HepG2 (cell line): ENCODE data around the gene LSMEM2. TPM values are rescaled to one million over a fixed set of nuclear protein-coding genes. Genes with fewer than 3 reads are reported as not detected.
A peak's percentile ranks its signal among the peaks of the same experiment; 100 is the strongest.

ENCODE experiments used
- HNF4A ChIP-seq: sonication (generic); formaldehyde crosslinking; IDR thresholded peaks from 2 replicates; pipeline ENCODE4 v1.4.0; 2020; ENCODE audit warnings: missing genetic modification reagents
- JDP2 ChIP-seq: sonication (generic); formaldehyde crosslinking; IDR thresholded peaks from 2 replicates; pipeline ENCODE4 v1.8.1; 2022; ENCODE audit warnings: missing genetic modification reagents, borderline replicate concordance
- MAZ ChIP-seq, 2 experiments: sonication (generic) in 1 of 2; formaldehyde crosslinking in 1 of 2; IDR thresholded peaks; 2 replicates each; pipeline versions ENCODE4 v1.5.0 to v1.6.1; 2012 to 2020; ENCODE audit warnings: low read depth in 2 of 2, mild to moderate bottlenecking in 2 of 2, borderline replicate concordance in 1 of 2, improper control_type of control experiment in 1 of 2, low read length in 1 of 2, missing genetic modification reagents in 1 of 2, moderate library complexity in 1 of 2
- RBM39 ChIP-seq: fragments of 200-400 bp; formaldehyde crosslinking; IDR thresholded peaks from one replicate; pipeline ENCODE4 v1.6.1; 2018; ENCODE audit warnings: antibody characterized with exemption, mild to moderate bottlenecking, low read depth, low read length; ENCODE audit not compliant: poor library complexity, severe bottlenecking
- RCOR2 ChIP-seq: IDR thresholded peaks from 2 replicates; pipeline ENCODE4 v1.6.1; 2016; ENCODE audit warnings: missing biosample characterization, missing genetic modification reagents
- SRF ChIP-seq: IDR thresholded peaks from 2 replicates; pipeline ENCODE4 v1.6.1; 2011; ENCODE audit warnings: mild to moderate bottlenecking, low read depth, low read length, moderate library complexity
- SRSF1 ChIP-seq: fragments of 200-400 bp; formaldehyde crosslinking; optimal IDR thresholded peaks from 2 replicates; pipeline ENCODE3; 2017; ENCODE audit warnings: mild to moderate bottlenecking, low read depth, low read length, moderate library complexity
- ZNF274 ChIP-seq: sonication (generic); formaldehyde crosslinking; IDR thresholded peaks from 2 replicates; pipeline ENCODE4 v1.5.1; 2020; ENCODE audit warnings: mild to moderate bottlenecking, missing genetic modification reagents
- ZNF441 ChIP-seq: sonication (generic); formaldehyde crosslinking; IDR thresholded peaks from 2 replicates; pipeline ENCODE4 v1.7.0; 2021; ENCODE audit warnings: missing genetic modification reagents, borderline replicate concordance
- ZNF446 ChIP-seq: sonication (generic); formaldehyde crosslinking; IDR thresholded peaks from 2 replicates; pipeline ENCODE4 v1.5.0; 2020; ENCODE audit warnings: mild to moderate bottlenecking, missing genetic modification reagents
- ZNF749 ChIP-seq: sonication (generic); formaldehyde crosslinking; IDR thresholded peaks from 2 replicates; pipeline ENCODE4 v1.8.0; 2022; ENCODE audit warnings: mild to moderate bottlenecking, missing genetic modification reagents, moderate library complexity, borderline replicate concordance
- polyA plus RNA-seq, 8 experiments: library from polyadenylated mRNA; depleted of rRNA in 3 of 8; stranded (reverse) in 7 of 8; unstranded in 1 of 8; fragments of >200 nt; fragmentation: Illumina TruSeq in 4 of 8; extraction: Trizol in 4 of 8; gene quantifications; 2 replicates each; pipeline versions ENCODE4 v1.2.1 to v1.2.3, GENCODE V29; 2011 to 2016; ENCODE audit warnings: low read depth in 4 of 8, missing spikeins in 1 of 8, mixed read lengths in 1 of 8; ENCODE audit not compliant: insufficient read depth in 1 of 8
- total RNA-seq, 5 experiments: library from RNA; depleted of rRNA; stranded (reverse); fragments of >200 nt; fragmentation: Illumina TruSeq; extraction: Trizol; gene quantifications; 2 replicates each; pipeline ENCODE4 v1.2.3, GENCODE V29; 2016; ENCODE audit warnings: low read depth in 1 of 5
- TF ChIP-seq, protein P1 (sequence below): sonication (generic); formaldehyde crosslinking; IDR thresholded peaks from 2 replicates; pipeline ENCODE4 v1.4.0; 2020; ENCODE audit warnings: missing genetic modification reagents
- TF ChIP-seq, protein P2 (sequence below): sonication (generic); formaldehyde crosslinking; IDR thresholded peaks from 2 replicates; pipeline ENCODE4 v1.5.1; 2020; ENCODE audit warnings: missing genetic modification reagents, mild to moderate bottlenecking, borderline replicate concordance

Gene LSMEM2
- total and polyA plus RNA-seq, 2 of the 13 experiments (the other 11 are each of a cell fraction or from before 2014, with no cell fraction given), result 0.07 to 0.41 TPM

GRCh38 chr3:50245831-50246516, 32.9 kb upstream of the LSMEM2 start (continued):
- TF ChIP-seq, protein P1, sequence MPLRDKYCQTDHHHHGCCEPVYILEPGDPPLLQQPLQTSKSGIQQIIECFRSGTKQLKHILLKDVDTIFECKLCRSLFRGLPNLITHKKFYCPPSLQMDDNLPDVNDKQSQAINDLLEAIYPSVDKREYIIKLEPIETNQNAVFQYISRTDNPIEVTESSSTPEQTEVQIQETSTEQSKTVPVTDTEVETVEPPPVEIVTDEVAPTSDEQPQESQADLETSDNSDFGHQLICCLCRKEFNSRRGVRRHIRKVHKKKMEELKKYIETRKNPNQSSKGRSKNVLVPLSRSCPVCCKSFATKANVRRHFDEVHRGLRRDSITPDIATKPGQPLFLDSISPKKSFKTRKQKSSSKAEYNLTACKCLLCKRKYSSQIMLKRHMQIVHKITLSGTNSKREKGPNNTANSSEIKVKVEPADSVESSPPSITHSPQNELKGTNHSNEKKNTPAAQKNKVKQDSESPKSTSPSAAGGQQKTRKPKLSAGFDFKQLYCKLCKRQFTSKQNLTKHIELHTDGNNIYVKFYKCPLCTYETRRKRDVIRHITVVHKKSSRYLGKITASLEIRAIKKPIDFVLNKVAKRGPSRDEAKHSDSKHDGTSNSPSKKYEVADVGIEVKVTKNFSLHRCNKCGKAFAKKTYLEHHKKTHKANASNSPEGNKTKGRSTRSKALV (CRISPR knock-in tag), result no peak
- TF ChIP-seq JDP2 (CRISPR knock-in tag), result no peak
- TF ChIP-seq ZNF446, result no peak
- no peak for TF ChIP-seq HNF4A (CRISPR knock-in tag)
- no peak for TF ChIP-seq ZNF441
- TF ChIP-seq ZNF274, result no peak
- TF ChIP-seq, protein P2, sequence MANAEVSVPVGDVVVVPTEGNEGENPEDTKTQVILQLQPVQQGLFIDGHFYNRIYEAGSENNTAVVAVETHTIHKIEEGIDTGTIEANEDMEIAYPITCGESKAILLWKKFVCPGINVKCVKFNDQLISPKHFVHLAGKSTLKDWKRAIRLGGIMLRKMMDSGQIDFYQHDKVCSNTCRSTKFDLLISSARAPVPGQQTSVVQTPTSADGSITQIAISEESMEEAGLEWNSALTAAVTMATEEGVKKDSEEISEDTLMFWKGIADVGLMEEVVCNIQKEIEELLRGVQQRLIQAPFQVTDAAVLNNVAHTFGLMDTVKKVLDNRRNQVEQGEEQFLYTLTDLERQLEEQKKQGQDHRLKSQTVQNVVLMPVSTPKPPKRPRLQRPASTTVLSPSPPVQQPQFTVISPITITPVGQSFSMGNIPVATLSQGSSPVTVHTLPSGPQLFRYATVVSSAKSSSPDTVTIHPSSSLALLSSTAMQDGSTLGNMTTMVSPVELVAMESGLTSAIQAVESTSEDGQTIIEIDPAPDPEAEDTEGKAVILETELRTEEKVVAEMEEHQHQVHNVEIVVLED (CRISPR knock-in tag), result no peak
- no peak for TF ChIP-seq ZNF749 (CRISPR knock-in tag)
- TF ChIP-seq RBM39, result peak; percentile 43
- TF ChIP-seq SRF, result 0 out of 2 replicates have a peak, but pooled peaks have one; percentile 29
- no peak for TF ChIP-seq RCOR2 (CRISPR knock-in tag)
- TF ChIP-seq SRSF1, result no peak
- TF ChIP-seq MAZ (IDR thresholded peaks at IDR 0.05; ENCODE audit: borderline replicate concordance, low read depth, low read length), result peak; percentile 56; the same call in 1 of the 2 replicates
- peak; percentile 75; the same call in 1 of the 2 replicates for TF ChIP-seq MAZ (CRISPR knock-in tag; IDR thresholded peaks at IDR 0.05; ENCODE audit: low read depth)
